Fibroblast of pulmonary artery (primary cell): ENCODE data around the gene NCKAP5.

Source experiments
- DNase-seq: peaks from one replicate; pipeline ENCODE4 v3.0.0-alpha.2; 2010; ENCODE audit warnings: low read depth
- H3K4me3 ChIP-seq: replicated peaks from 2 replicates; pipeline ENCODE4 v1.5.1; 2011; ENCODE audit warnings: low read depth, mild to moderate bottlenecking, control low read depth, low read length, moderate library complexity
- CTCF ChIP-seq: IDR thresholded peaks from 2 replicates; pipeline ENCODE4 v1.5.1; 2011; ENCODE audit warnings: mild to moderate bottlenecking, control low read depth, low read length, inconsistent platforms; ENCODE audit errors: missing control alignments

The NCKAP5 gene

GRCh38 chr2:133416736-133417135 is 151.5 kb downstream of the NCKAP5 start:
- H3K4me3 ChIP-seq = no peak overlapping the region
- DNase-seq = no peak
- no peak for TF ChIP-seq CTCF

- H3K4me3 ChIP-seq = no peak overlapping the region
- no peak for TF ChIP-seq CTCF
- no peak for DNase-seq
These were observed 152.1 kb downstream of the NCKAP5 start for GRCh38 chr2:133416146-133416545.

GRCh38 chr2:133415210-133415876 is 152.9 kb downstream of the NCKAP5 start:
- H3K4me3 ChIP-seq = no peak overlapping the region
- no peak for DNase-seq
- no peak for TF ChIP-seq CTCF

- TF ChIP-seq CTCF = no peak
- no peak overlapping the region for H3K4me3 ChIP-seq
- no peak for DNase-seq
These were observed 153.6 kb downstream of the NCKAP5 start for GRCh38 chr2:133414486-133415209.

GRCh38 chr2:133413863-133414262 is 154.4 kb downstream of the NCKAP5 start:
- DNase-seq = no peak
- TF ChIP-seq CTCF = no peak
- no peak overlapping the region for H3K4me3 ChIP-seq

GRCh38 chr2:133412694-133413093 is 155.6 kb downstream of the NCKAP5 start:
- TF ChIP-seq CTCF = no peak
- no peak overlapping the region for H3K4me3 ChIP-seq
- no peak for DNase-seq
